Fibroblast of villous mesenchyme (primary cell): ENCODE measurements around the gene ZNF735. TPM values are rescaled to one million over a fixed set of nuclear protein-coding genes. Genes with fewer than 3 reads are reported as not detected.
"Not testable (repeated sequence)": the region's sequence is repeated elsewhere in the genome, so short reads cannot be mapped to it uniquely, and the experiment has no call there.

Experiments
- DNase-seq: peaks from one replicate; pipeline ENCODE4 v3.0.0-alpha.2; 2010; ENCODE audit warnings: low read depth
- H3K4me3 ChIP-seq: 2 replicates; pipeline ENCODE4 v1.5.1; 2011; ENCODE audit warnings: low read depth, mild to moderate bottlenecking, low read length
- total RNA-seq: library from RNA; depleted of rRNA; stranded (reverse); fragments of >200 nt; gene quantifications from 2 replicates; pipeline ENCODE4 v1.2.3, GENCODE V29; 2012
- TF ChIP-seq, protein P1 (sequence below): IDR thresholded peaks from 2 replicates; pipeline ENCODE4 v1.5.1; 2012; ENCODE audit warnings: low read depth, mild to moderate bottlenecking, low read length; ENCODE audit not compliant: insufficient read depth

Gene ZNF735
- total RNA-seq, 1 donor: not detected

DNA sequence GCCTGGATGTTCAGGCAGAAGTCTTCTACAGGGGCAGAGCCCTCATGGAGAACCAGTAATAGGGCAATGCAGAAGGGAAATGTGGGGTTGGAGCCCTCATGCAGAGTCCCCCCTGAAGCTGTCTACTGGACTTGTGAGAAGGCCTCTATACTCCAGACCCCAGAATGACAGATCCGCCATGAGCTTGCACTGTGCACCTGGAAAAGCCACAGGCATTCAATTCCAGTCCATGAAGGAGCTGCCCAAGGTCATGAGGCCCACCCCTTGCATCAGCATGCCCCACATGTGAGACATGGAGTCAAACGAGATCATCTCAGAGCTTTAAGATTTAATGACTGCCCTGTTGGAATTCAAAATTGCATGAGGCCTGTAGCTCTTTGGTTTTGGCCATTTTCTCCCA, 16.4 kb downstream of the ZNF735 start:
- H3K4me3 ChIP-seq: no peak overlapping the region
- no peak for DNase-seq
- TF ChIP-seq, protein P1, sequence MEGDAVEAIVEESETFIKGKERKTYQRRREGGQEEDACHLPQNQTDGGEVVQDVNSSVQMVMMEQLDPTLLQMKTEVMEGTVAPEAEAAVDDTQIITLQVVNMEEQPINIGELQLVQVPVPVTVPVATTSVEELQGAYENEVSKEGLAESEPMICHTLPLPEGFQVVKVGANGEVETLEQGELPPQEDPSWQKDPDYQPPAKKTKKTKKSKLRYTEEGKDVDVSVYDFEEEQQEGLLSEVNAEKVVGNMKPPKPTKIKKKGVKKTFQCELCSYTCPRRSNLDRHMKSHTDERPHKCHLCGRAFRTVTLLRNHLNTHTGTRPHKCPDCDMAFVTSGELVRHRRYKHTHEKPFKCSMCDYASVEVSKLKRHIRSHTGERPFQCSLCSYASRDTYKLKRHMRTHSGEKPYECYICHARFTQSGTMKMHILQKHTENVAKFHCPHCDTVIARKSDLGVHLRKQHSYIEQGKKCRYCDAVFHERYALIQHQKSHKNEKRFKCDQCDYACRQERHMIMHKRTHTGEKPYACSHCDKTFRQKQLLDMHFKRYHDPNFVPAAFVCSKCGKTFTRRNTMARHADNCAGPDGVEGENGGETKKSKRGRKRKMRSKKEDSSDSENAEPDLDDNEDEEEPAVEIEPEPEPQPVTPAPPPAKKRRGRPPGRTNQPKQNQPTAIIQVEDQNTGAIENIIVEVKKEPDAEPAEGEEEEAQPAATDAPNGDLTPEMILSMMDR: no peak

- not testable (repeated sequence) for DNase-seq, H3K4me3 ChIP-seq
These were observed 21.2 kb downstream of the ZNF735 start, which contains the start of gene ZNF679 for GRCh38 chr7:64228174-64228573. ZNF679 (plus strand) TSS chr7:64228474; CDS start chr7:64249118, 20,644 bp downstream.

GRCh38 chr7:64266341-64266919, 59.4 kb downstream of the ZNF735 start:
- H3K4me3 ChIP-seq: no peak overlapping the region
- DNase-seq: no peak
- TF ChIP-seq, protein P1: no peak

Other genes with a start within 250 kb of the ZNF735 start
- gene ZNF722, start 208.4 kb upstream of the ZNF735 start, total RNA-seq: not detected in 2 replicates
- gene ZNF727, start 161.8 kb upstream of the ZNF735 start, total RNA-seq: not detected in 2 replicates
- gene ZNF679, start 21.3 kb downstream of the ZNF735 start, total RNA-seq: not detected in 2 replicates
- gene ZNF736, start 106.8 kb downstream of the ZNF735 start, total RNA-seq: 7.4 and 8.6 TPM in 2 replicates